GM19023 (cell line): ENCODE data around the gene TENM3.
"Not testable (repeated sequence)": the region's sequence is repeated elsewhere in the genome, so short reads cannot be mapped to it uniquely, and the experiment has no call there.

Experiments used
- ATAC-seq: cut with Tn5 transposase; IDR thresholded peaks from one replicate; pipeline ENCODE4 v1.9.1; 2021; ENCODE audit warnings: mild to moderate bottlenecking, moderate library complexity; ENCODE audit not compliant: unreplicated experiment

Gene TENM3

GRCh38 chr4:182243204-182243603 is at the start of gene TENM3:
Gene TENM3, plus strand, starts transcription at chr4:182243402. Its CDS starts 80,619 bp downstream, at chr4:182324021.
- not testable (repeated sequence) for ATAC-seq

GRCh38 chr4:182194091-182194824 is 48.9 kb upstream of the TENM3 start:
- no peak for ATAC-seq

GRCh38 chr4:182197611-182198010 is 45.6 kb upstream of the TENM3 start:
- ATAC-seq = no peak

GRCh38 chr4:182201871-182202270 is 41.3 kb upstream of the TENM3 start:
- no peak for ATAC-seq

- no peak for ATAC-seq
Measured at GRCh38 chr4:182202650-182203049, 40.6 kb upstream of the TENM3 start.

GRCh38 chr4:182203872-182204411 is 39.3 kb upstream of the TENM3 start:
- no peak for ATAC-seq

GRCh38 chr4:182205306-182205705 is 37.9 kb upstream of the TENM3 start:
- ATAC-seq = no peak

GRCh38 chr4:182206266-182206665 is 36.9 kb upstream of the TENM3 start:
- no peak for ATAC-seq

GRCh38 chr4:182206916-182207315 is 36.3 kb upstream of the TENM3 start:
- ATAC-seq = no peak

- ATAC-seq = no peak
Measured at GRCh38 chr4:182207830-182208396, 35.3 kb upstream of the TENM3 start.

GRCh38 chr4:182208526-182209050 is 34.6 kb upstream of the TENM3 start:
- ATAC-seq = no peak

- no peak for ATAC-seq
Measured at GRCh38 chr4:182212211-182212761, 30.9 kb upstream of the TENM3 start.

GRCh38 chr4:182213004-182213403 is 30.2 kb upstream of the TENM3 start:
- no peak for ATAC-seq

GRCh38 chr4:182215148-182215547 is 28.1 kb upstream of the TENM3 start:
- ATAC-seq = no peak

- ATAC-seq = no peak
Measured at GRCh38 chr4:182216005-182216404, 27.2 kb upstream of the TENM3 start.

- no peak for ATAC-seq
Measured at GRCh38 chr4:182219411-182220056, 23.7 kb upstream of the TENM3 start.

- no peak for ATAC-seq
Measured at GRCh38 chr4:182221987-182222386, 21.2 kb upstream of the TENM3 start.

- no peak for ATAC-seq
Measured at GRCh38 chr4:182222766-182223165, 20.4 kb upstream of the TENM3 start.

- no peak for ATAC-seq
Measured at GRCh38 chr4:182223708-182224107, 19.5 kb upstream of the TENM3 start.

GRCh38 chr4:182224192-182224850 is 18.9 kb upstream of the TENM3 start:
- no peak for ATAC-seq
